Measurements from ENCODE around the gene GMDS. TPM values are rescaled to one million over a fixed set of nuclear protein-coding genes. Genes with fewer than 3 reads are reported as not detected.

GMDS gene
- total and polyA plus RNA-seq, 2 of the 8 experiments (the other 6 are each of a cell fraction or from before 2014, with no cell fraction given), result 16.8 to 50.0 TPM

DNA sequence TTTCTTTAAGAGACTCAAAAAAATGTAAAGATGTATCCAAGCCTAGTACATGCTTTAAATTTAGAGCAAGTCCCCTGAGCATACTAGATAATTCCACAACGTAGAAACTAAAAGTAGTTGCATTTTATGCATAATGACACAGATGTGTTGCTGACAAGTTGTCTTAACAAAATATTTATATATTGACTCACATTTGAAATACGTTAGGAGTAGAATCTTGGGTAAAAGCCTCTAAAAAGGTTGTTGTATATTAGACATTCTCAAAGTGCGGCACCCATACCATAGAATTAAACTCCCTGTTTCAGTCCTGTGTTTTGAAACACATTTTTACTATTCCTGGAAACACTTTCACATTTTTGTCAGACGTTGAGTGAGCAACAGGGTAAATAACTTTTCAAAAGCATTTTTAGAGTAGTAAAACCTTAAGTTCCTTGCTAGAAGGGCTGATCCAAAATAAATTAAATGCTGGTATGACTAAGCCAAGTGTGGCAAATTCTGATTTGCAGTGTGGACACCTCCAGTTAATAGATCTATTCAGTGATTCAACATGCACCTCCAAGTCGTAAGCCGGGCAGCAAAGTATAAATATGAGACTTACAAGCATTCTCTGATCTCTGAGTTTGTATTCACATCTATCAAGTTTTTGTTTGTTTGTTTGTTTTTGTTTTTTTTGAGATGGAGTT is 97.5 kb downstream of the GMDS start (continued):
- TF ChIP-seq PHF8 (conservative IDR thresholded peaks at IDR 0.05; ENCODE audit: low read depth, low read length) (no peak), RXRA (IDR thresholded peaks at IDR 0.05; ENCODE audit: insufficient read depth, low read depth, low read length) (no peak), ASH2L (IDR thresholded peaks at IDR 0.05; ENCODE audit: low read length) (no peak), SRF (IDR thresholded peaks at IDR 0.05; ENCODE audit: low read depth, low read length) (no peak), YY1 (IDR thresholded peaks at IDR 0.05; ENCODE audit: low read depth, low read length) (no peak)
